HL-60 (cell line): ENCODE measurements around the gene ARHGAP45.
"Not testable (repeated sequence)": the region's sequence is repeated elsewhere in the genome, so short reads cannot be mapped to it uniquely, and the experiment has no call there.

Experiments
- DNase-seq, 2 experiments: peaks; one replicate each; pipeline ENCODE4 v3.0.0-alpha.2; 2010 to 2020; ENCODE audit warnings: low read depth in 1 of 2, low spot score in 1 of 2
- H3K27ac ChIP-seq: fragments of 250-450 bp; sonication (Bioruptor Pico); replicated peaks from 2 replicates; pipeline ENCODE4 v1.5.1; 2020; ENCODE audit warnings: mild to moderate bottlenecking, moderate library complexity
- H3K27me3 ChIP-seq: fragments of 250-450 bp; sonication (Bioruptor Pico); 2 replicates; pipeline ENCODE4 v1.5.1; 2021; ENCODE audit warnings: mild to moderate bottlenecking, moderate library complexity; ENCODE audit not compliant: insufficient read depth, poor library complexity, severe bottlenecking
- H3K4me3 ChIP-seq: replicated peaks from 2 replicates; pipeline ENCODE4 v1.5.1; 2011; ENCODE audit warnings: mild to moderate bottlenecking, control low read depth, low read length; ENCODE audit not compliant: insufficient read depth
- GABPA ChIP-seq: IDR thresholded peaks from 2 replicates; pipeline ENCODE4 v1.6.1; 2012; ENCODE audit warnings: low read depth
- POLR2AphosphoS5 ChIP-seq: IDR thresholded peaks from 2 replicates; pipeline ENCODE4 v1.6.1; 2012; ENCODE audit warnings: low read depth
- SPI1 ChIP-seq: IDR thresholded peaks from 2 replicates; pipeline ENCODE4 v1.6.1; 2012; ENCODE audit warnings: low read depth, mild to moderate bottlenecking, borderline replicate concordance
- TF ChIP-seq, protein P1 (sequence below): IDR thresholded peaks from 2 replicates; pipeline ENCODE4 v1.6.1; 2012; ENCODE audit warnings: low read depth; ENCODE audit not compliant: insufficient replicate concordance
- TF ChIP-seq, protein P2 (sequence below): IDR thresholded peaks from one replicate; pipeline ENCODE4 v1.5.1; 2011; ENCODE audit warnings: low read length, control low read depth, inconsistent platforms; ENCODE audit not compliant: insufficient read depth

Gene ARHGAP45

DNA sequence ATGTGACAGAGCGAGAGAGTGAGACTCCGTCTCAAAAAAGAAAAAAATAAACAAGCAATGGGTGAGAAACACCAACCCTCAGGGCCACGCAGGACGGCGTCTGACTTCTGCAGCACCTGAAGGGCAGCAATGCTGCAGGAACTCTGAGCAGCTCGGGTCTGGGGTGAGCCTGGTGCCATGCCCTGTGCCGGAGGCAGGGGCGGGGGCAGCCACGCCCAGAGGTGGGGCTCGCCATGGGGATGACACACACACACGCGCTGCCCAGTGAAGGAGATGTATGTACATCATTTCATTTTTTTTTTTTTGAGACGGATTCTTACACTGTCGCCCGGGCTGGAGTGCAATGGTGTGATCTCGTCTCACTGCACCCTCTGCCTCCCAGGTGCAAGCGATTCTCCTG is 61.1 kb downstream of the ARHGAP45 start:
- TF ChIP-seq, protein P1, sequence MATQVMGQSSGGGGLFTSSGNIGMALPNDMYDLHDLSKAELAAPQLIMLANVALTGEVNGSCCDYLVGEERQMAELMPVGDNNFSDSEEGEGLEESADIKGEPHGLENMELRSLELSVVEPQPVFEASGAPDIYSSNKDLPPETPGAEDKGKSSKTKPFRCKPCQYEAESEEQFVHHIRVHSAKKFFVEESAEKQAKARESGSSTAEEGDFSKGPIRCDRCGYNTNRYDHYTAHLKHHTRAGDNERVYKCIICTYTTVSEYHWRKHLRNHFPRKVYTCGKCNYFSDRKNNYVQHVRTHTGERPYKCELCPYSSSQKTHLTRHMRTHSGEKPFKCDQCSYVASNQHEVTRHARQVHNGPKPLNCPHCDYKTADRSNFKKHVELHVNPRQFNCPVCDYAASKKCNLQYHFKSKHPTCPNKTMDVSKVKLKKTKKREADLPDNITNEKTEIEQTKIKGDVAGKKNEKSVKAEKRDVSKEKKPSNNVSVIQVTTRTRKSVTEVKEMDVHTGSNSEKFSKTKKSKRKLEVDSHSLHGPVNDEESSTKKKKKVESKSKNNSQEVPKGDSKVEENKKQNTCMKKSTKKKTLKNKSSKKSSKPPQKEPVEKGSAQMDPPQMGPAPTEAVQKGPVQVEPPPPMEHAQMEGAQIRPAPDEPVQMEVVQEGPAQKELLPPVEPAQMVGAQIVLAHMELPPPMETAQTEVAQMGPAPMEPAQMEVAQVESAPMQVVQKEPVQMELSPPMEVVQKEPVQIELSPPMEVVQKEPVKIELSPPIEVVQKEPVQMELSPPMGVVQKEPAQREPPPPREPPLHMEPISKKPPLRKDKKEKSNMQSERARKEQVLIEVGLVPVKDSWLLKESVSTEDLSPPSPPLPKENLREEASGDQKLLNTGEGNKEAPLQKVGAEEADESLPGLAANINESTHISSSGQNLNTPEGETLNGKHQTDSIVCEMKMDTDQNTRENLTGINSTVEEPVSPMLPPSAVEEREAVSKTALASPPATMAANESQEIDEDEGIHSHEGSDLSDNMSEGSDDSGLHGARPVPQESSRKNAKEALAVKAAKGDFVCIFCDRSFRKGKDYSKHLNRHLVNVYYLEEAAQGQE, result no peak
- TF ChIP-seq POLR2AphosphoS5 (no peak), SPI1 (no peak), GABPA (no peak)
- TF ChIP-seq, protein P2, sequence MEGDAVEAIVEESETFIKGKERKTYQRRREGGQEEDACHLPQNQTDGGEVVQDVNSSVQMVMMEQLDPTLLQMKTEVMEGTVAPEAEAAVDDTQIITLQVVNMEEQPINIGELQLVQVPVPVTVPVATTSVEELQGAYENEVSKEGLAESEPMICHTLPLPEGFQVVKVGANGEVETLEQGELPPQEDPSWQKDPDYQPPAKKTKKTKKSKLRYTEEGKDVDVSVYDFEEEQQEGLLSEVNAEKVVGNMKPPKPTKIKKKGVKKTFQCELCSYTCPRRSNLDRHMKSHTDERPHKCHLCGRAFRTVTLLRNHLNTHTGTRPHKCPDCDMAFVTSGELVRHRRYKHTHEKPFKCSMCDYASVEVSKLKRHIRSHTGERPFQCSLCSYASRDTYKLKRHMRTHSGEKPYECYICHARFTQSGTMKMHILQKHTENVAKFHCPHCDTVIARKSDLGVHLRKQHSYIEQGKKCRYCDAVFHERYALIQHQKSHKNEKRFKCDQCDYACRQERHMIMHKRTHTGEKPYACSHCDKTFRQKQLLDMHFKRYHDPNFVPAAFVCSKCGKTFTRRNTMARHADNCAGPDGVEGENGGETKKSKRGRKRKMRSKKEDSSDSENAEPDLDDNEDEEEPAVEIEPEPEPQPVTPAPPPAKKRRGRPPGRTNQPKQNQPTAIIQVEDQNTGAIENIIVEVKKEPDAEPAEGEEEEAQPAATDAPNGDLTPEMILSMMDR, result no peak
- no peak overlapping the region for H3K4me3 ChIP-seq
- H3K27ac ChIP-seq, result no peak overlapping the region
- H3K27me3 ChIP-seq, result no peaks in the 10 kb centered on the region
- no peak for DNase-seq

DNA sequence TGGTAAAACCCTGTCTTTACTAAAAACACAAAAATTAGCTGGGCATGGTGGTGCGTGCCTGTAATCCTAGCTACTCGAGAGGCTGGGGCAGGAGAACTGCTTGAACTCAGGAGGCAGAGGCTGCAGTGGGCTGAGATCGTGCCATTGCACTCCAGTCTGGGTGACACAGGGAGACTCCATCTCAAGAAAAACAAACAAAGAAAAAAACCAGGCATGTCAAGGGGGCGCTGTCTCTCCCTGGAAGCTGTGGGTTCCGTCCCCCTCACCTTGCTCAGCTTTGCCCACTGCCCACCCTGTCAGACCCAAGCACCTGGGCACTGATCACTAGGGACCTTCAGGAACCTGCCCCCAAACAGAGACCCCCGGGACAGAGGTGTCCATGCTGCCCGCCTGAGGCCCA is 62.1 kb downstream of the ARHGAP45 start:
- not testable (repeated sequence) for H3K27ac ChIP-seq, H3K27me3 ChIP-seq, H3K4me3 ChIP-seq, DNase-seq

DNA sequence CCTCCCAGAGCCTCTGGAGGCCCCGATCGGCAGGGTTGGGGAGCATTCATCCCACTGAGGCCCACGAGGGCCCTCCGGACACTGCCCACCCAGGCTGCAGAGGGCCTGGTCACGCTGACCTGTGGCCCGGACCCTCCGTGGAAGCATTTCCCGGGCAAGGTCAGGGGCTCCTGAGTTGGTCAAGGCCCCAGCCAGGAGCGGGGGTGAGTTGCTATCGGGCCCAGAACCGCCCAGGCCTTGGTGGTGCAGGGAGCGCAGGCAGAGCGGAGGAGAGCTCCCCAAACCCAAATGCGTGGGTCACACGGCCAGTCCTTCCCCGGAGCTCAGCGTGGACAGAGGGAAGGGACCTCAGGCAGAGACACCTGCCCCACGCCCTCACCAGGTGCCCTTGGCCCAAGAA is 62.6 kb downstream of the ARHGAP45 start:
- H3K27me3 ChIP-seq, result no peaks in the 10 kb centered on the region
- no peak for TF ChIP-seq POLR2AphosphoS5
- TF ChIP-seq, protein P1, result no peak
- no peak for TF ChIP-seq SPI1
- TF ChIP-seq, protein P2, result no peak
- no peak for TF ChIP-seq GABPA
- no peak overlapping the region for H3K4me3 ChIP-seq
- no peak overlapping the region for H3K27ac ChIP-seq
- DNase-seq, result no peak

DNA sequence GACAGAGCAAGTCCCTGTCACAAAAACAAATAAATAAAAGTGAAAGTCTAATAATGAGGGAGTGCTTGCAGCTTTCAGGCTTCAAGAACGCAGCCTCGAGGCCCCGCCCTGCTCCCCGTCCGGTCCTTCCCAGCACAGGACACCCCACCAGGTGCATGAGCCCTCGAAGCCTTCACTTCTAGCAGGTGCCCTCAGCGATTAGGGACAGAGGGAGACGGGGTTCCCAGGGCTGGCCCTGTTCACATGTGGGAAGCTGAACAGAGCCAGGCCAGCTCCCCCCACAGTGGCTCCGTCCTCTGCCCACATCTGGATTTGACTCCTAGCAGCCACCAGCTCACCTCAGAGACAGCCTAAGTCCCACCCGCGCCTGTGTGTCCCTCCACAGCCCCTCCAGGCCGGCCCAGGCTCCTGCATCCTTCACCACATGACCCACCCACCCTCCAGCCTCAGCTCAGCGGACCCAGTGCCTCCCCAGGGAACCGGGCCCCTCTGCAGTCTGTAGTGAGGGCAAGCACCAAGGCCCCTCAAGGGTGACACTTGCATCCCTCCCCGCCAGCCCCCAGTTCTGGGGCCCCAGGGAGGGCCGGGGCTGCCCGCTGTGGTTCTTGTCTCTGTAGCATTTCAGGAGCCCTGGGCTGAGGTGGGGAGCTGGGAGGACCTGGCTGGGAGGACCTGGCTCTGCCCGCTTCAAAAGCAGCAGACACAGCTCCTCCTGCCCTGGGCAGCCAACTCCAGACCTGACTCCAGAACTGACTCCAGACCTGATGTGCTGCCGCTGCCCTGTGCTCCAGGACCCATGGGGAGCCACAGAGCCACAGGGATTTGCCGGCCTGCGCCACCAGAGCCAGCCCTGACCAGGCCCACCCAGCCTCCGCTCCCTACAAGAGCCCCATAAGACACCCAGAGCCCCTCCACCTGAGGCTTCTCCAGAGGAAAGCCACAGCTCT is 64.1 kb downstream of the ARHGAP45 start:
- no peak for TF ChIP-seq SPI1
- TF ChIP-seq, protein P2, result no peak
- TF ChIP-seq, protein P1, result no peak
- no peak for TF ChIP-seq GABPA
- TF ChIP-seq POLR2AphosphoS5, result no peak
- H3K27ac ChIP-seq, result peak overlapping the region; percentile 73
- no peak for DNase-seq
- H3K4me3 ChIP-seq, result peak overlapping the region; percentile 41
- H3K27me3 ChIP-seq, result no peaks in the 10 kb centered on the region
